ENCODE measurements around the gene LYZ.

DNA sequence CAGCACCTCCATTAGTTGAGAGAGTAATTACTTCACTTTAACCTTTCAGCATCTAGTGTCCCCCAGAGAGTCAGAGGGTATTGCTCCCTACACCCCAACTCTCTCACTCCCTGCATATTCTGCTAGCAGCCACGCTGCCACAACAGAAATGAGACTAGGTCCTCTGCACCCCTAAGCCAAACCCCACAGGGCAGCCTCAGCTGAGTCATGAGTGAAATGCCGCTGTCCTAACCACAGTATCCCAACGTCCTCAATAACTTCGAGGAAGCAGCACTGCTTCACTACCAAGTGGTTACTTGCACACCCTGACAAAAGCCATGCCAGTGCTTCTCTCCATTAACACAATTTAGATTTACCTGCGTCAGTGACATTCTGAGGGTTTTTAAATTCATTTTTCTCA, 6.9 kb upstream of the LYZ start:
- TF ChIP-seq, protein P1, sequence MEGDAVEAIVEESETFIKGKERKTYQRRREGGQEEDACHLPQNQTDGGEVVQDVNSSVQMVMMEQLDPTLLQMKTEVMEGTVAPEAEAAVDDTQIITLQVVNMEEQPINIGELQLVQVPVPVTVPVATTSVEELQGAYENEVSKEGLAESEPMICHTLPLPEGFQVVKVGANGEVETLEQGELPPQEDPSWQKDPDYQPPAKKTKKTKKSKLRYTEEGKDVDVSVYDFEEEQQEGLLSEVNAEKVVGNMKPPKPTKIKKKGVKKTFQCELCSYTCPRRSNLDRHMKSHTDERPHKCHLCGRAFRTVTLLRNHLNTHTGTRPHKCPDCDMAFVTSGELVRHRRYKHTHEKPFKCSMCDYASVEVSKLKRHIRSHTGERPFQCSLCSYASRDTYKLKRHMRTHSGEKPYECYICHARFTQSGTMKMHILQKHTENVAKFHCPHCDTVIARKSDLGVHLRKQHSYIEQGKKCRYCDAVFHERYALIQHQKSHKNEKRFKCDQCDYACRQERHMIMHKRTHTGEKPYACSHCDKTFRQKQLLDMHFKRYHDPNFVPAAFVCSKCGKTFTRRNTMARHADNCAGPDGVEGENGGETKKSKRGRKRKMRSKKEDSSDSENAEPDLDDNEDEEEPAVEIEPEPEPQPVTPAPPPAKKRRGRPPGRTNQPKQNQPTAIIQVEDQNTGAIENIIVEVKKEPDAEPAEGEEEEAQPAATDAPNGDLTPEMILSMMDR (IDR thresholded peaks at IDR 0.05), result no peak
- TF ChIP-seq POLR2A (IDR thresholded peaks at IDR 0.05) (no peak), POLR2AphosphoS5 (IDR thresholded peaks at IDR 0.05) (no peak)
